ENCODE data around the gene POLDIP3.

GRCh38 chr22:42633013-42633412 lies 18.3 kb upstream of the POLDIP3 start:
- TF ChIP-seq CTCF (IDR thresholded peaks at IDR 0.05): no peak
- TF ChIP-seq ZFX (IDR thresholded peaks at IDR 0.05; ENCODE audit: borderline replicate concordance): no peak
